H1 (cell line): ENCODE results near the gene EPN3. TPM values are rescaled to one million over a fixed set of nuclear protein-coding genes. Genes with fewer than 3 reads are reported as not detected.

Source experiments
- FOSL1 ChIP-seq: IDR thresholded peaks from 2 replicates; pipeline ENCODE4 v1.6.1; 2011; ENCODE audit warnings: mild to moderate bottlenecking, low read depth, low read length, moderate library complexity; ENCODE audit not compliant: insufficient read depth
- JUN ChIP-seq: IDR thresholded peaks from 2 replicates; pipeline ENCODE4 v1.6.1; 2011; ENCODE audit warnings: low read depth, mild to moderate bottlenecking, improper control_type of control experiment, low read length
- NANOG ChIP-seq: IDR thresholded peaks from 2 replicates; pipeline ENCODE4 v1.6.1; 2011; ENCODE audit warnings: low read length, low read depth, mild to moderate bottlenecking, inconsistent platforms; ENCODE audit not compliant: insufficient read depth, poor library complexity, severe bottlenecking
- polyA plus RNA-seq, 7 experiments: library from polyadenylated mRNA; depleted of rRNA in 3 of 7; stranded (reverse) in 5 of 7; unstranded in 2 of 7; fragments of >200 nt in 5 of 7; fragments of 200-250 nt in 2 of 7; gene quantifications; 1 replicate in 5 of 7; 2 replicates in 1 of 7; 4 replicates in 1 of 7; pipeline versions ENCODE4 v1.2.1 to v1.2.3, GENCODE V29; 2011 to 2013; ENCODE audit warnings: missing spikeins in 2 of 7, mixed read lengths in 2 of 7
- total RNA-seq: library from RNA; stranded (reverse); fragmentation: NEBNext Ultra II Directional; extraction: Animal tissue kit (Norgen Biotek cat#: 25700); gene quantifications from 2 replicates; pipeline ENCODE4 v1.2.1, GENCODE V29; 2021

Gene EPN3
- total and polyA plus RNA-seq, 2 of the 8 experiments (the other 6 are each of a cell fraction or from before 2014, with no cell fraction given) = 6.7 to 7.9 TPM

DNA sequence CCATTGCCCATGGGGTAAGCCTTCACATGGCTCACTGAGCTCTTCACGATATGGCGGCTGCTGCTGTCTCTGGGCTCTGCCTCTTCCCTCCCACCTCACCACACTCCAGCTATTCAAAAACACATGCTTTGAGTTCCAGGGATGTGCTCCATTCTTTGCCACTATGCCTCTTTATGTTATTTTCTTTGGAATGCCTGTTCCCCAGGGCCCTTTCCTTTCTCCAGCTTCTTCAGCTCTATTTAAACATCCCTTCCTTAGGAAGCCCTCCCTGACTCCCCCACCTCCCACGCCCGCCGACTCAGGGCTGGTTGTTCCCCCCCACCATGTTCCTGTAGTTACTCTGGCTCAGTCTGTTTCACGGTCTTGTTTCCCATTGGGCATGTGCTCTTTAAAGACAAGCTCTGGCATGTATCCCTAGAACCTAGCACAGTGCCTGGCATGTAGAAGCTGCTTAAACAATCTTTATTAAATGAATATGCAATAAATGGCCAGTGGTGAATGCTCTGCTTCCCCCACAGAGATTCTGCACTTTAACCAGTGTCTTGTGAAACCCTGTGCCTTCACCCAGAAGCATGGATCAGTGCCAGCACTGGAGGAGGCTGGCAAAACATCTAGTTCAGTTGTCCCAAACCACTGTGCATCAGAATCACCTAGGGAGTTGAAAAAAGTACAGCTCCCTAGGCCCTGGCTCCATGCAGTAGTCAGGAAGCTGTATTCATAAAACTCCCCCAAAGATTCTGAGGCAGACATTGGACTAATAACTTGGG is 17.4 kb upstream of the EPN3 start (continued):
- TF ChIP-seq JUN (no peak), FOSL1 (no peak), NANOG (no peak)
- TF ChIP-seq, all 59 proteins: peak for 2
